Endothelial cell of umbilical vein (primary cell): ENCODE results near the gene KRTAP10-12. TPM values are rescaled to one million over a fixed set of nuclear protein-coding genes. Genes with fewer than 3 reads are reported as not detected.

Experiments
- BruUV-seq: library from RNA; stranded (reverse); fragments of 400-500 nt; replicated peaks from 2 replicates; lab custom pipeline; 2021; lab: Mats Ljungman, UMichigan
- CTCF ChIA-PET: fragments of 300-600, 350-600 bp; sonication (Branson Sonifier 250); formaldehyde crosslinking; loops from one replicate; lab custom pipeline; 2021; ENCODE audit warnings: antibody characterized with exemption, inconsistent platforms; lab: Charles Lee
- POLR2A ChIA-PET: fragments of 300-600, 350-600 bp; sonication (Branson Sonifier 250); formaldehyde crosslinking; loops from one replicate; lab custom pipeline; 2021; ENCODE audit warnings: antibody characterized with exemption, inconsistent platforms; lab: Charles Lee
- DNase-seq: peaks from one replicate; pipeline ENCODE4 v3.0.0-alpha.2; 2011; ENCODE audit warnings: low read depth, low spot score
- FAIRE-seq: peaks from 2 replicates; lab custom pipeline; 2011; peaks lifted over from hg19 to GRCh38; lab: Jason Lieb, UNC
- H2AFZ ChIP-seq: 2 replicates; pipeline ENCODE4 v1.6.0; 2012; ENCODE audit warnings: low read depth, low read length, control low read depth, inconsistent platforms
- H3K27ac ChIP-seq: 2 replicates; pipeline ENCODE4 v1.5.1; 2011; ENCODE audit warnings: low read depth, mild to moderate bottlenecking, control low read depth, low read length, moderate library complexity; ENCODE audit not compliant: insufficient read depth
- H3K27me3 ChIP-seq, 2 experiments: 2 replicates each; pipeline versions ENCODE4 v1.6.0 to v1.6.1; 2011; ENCODE audit warnings: low read length in 2 of 2, mixed read lengths in 1 of 2; ENCODE audit not compliant: control insufficient read depth in 2 of 2, insufficient read depth in 2 of 2
- H3K36me3 ChIP-seq, 2 experiments: 2 replicates in 1 of 2; 3 replicates in 1 of 2; pipeline ENCODE4 v1.5.1; 2011; ENCODE audit warnings: low read length in 2 of 2, mild to moderate bottlenecking in 1 of 2, moderate library complexity in 1 of 2; ENCODE audit not compliant: control insufficient read depth in 2 of 2, insufficient read depth in 2 of 2; ENCODE audit errors: extremely low read depth in 1 of 2
- H3K4me1 ChIP-seq: 3 replicates; pipeline ENCODE4 v1.5.1; 2011; ENCODE audit warnings: mild to moderate bottlenecking, low read length; ENCODE audit not compliant: control insufficient read depth, insufficient read depth; ENCODE audit errors: extremely low read depth
- H3K4me2 ChIP-seq: 2 replicates; pipeline ENCODE4 v1.6.1; 2011; ENCODE audit warnings: low read length, control low read depth, mixed read lengths; ENCODE audit not compliant: insufficient read depth
- H3K4me3 ChIP-seq, 3 experiments: fragments of 200-600 bp in 1 of 3; sonication (generic), shearing (Covaris generic) in 1 of 3; replicated peaks in 1 of 3; 2 replicates each; pipeline ENCODE4 v1.5.1; 2011 to 2016; ENCODE audit warnings: control low read depth in 3 of 3, low read length in 3 of 3, mild to moderate bottlenecking in 2 of 3, inconsistent platforms in 1 of 3, low read depth in 1 of 3, moderate library complexity in 1 of 3; ENCODE audit not compliant: insufficient read depth in 1 of 3
- H3K79me2 ChIP-seq: 2 replicates; pipeline ENCODE4 v1.6.0; 2012; ENCODE audit warnings: low read length, inconsistent platforms; ENCODE audit not compliant: control insufficient read depth, insufficient read depth
- H3K9ac ChIP-seq: replicated peaks from 2 replicates; pipeline ENCODE3; 2011; ENCODE audit warnings: low read length, control low read depth; ENCODE audit not compliant: insufficient read depth; ENCODE audit errors: extremely low read depth
- H3K9me1 ChIP-seq: replicated peaks from 3 replicates; pipeline ENCODE4 v1.6.0; 2011; ENCODE audit warnings: mild to moderate bottlenecking, low read length; ENCODE audit not compliant: control insufficient read depth, insufficient read depth; ENCODE audit errors: extremely low read depth
- H3K9me3 ChIP-seq: replicated peaks from 2 replicates; pipeline ENCODE4 v1.5.1; 2012; ENCODE audit warnings: low read length, inconsistent platforms; ENCODE audit not compliant: control insufficient read depth, insufficient read depth
- H4K20me1 ChIP-seq: replicated peaks from 2 replicates; pipeline ENCODE3; 2011; ENCODE audit warnings: mild to moderate bottlenecking, low read length; ENCODE audit not compliant: control insufficient read depth, insufficient read depth; ENCODE audit errors: extremely low read depth
- CTCF ChIP-seq, 2 donors: IDR thresholded peaks; 1 replicate in 1 of 2; 2 replicates in 1 of 2; pipeline ENCODE4 v1.5.1; 2011; ENCODE audit warnings: low read length in 2 of 2, mild to moderate bottlenecking in 2 of 2, moderate library complexity in 2 of 2, control low read depth in 1 of 2, inconsistent platforms in 1 of 2, low read depth in 1 of 2; ENCODE audit not compliant: insufficient read depth in 1 of 2; ENCODE audit errors: extremely low read depth in 1 of 2
- EZH2 ChIP-seq: IDR thresholded peaks from 2 replicates; pipeline ENCODE4 v1.6.1; 2012; ENCODE audit warnings: borderline replicate concordance, low read depth, mild to moderate bottlenecking, moderate library complexity, low read length, inconsistent platforms; ENCODE audit not compliant: severe bottlenecking
- FOS ChIP-seq: IDR thresholded peaks from 2 replicates; pipeline ENCODE4 v1.6.1; 2011; ENCODE audit warnings: mild to moderate bottlenecking, low read length, moderate library complexity, borderline replicate concordance; ENCODE audit not compliant: insufficient read depth
- GATA2 ChIP-seq: IDR thresholded peaks from 2 replicates; pipeline ENCODE4 v1.7.0; 2011; ENCODE audit warnings: low read depth, mild to moderate bottlenecking, moderate library complexity, mixed read lengths, low read length; ENCODE audit not compliant: insufficient read length, insufficient read depth
- JUN ChIP-seq: IDR thresholded peaks from 2 replicates; pipeline ENCODE4 v1.6.1; 2011; ENCODE audit warnings: borderline replicate concordance, low read depth; ENCODE audit not compliant: insufficient read length, insufficient read depth
- MAX ChIP-seq: IDR thresholded peaks from 2 replicates; pipeline ENCODE4 v1.6.1; 2011; ENCODE audit not compliant: insufficient read depth, insufficient read length
- MYC ChIP-seq: IDR thresholded peaks from one replicate; pipeline ENCODE4 v1.6.1; 2011; ENCODE audit warnings: mild to moderate bottlenecking, low read depth, low read length
- POLR2A ChIP-seq: IDR thresholded peaks from 2 replicates; pipeline ENCODE4 v1.6.1; 2012; ENCODE audit warnings: low read depth, mild to moderate bottlenecking, control low read depth, low read length
- POLR2AphosphoS5 ChIP-seq: IDR thresholded peaks from 2 replicates; pipeline ENCODE4 v1.6.1; 2012; ENCODE audit warnings: low read depth, mild to moderate bottlenecking, control low read depth, low read length, moderate library complexity; ENCODE audit not compliant: insufficient read depth
- dilution Hi-C: fragments of 300-500 bp; cut with MboI; formaldehyde crosslinking; loops from one replicate; pipeline ENCODE4 v1.15.0; 2019; ENCODE audit warnings: low sequenced_read_pairs; ENCODE audit not compliant: extremely low pct_ligation_motif_present
- intact Hi-C: fragments of 100-400 bp; cut with micrococcal nuclease; formaldehyde crosslinking; loops from one replicate; pipeline ENCODE4 v1.10.0; 2022
- polyA plus RNA-seq, 4 experiments: library from polyadenylated mRNA; depleted of rRNA in 3 of 4; stranded (reverse) in 3 of 4; unstranded in 1 of 4; fragments of >200 nt; gene quantifications; 2 replicates each; pipeline versions ENCODE4 v1.2.1 to v1.2.3, GENCODE V29; 2011 to 2012; ENCODE audit warnings: missing spikeins in 1 of 4
- total RNA-seq: library from RNA; stranded (reverse); gene quantifications from 2 replicates; pipeline ENCODE4 v1.2.3, GENCODE V29; 2021

KRTAP10-12 gene
- total and polyA plus RNA-seq, 2 donors (not counting 3 experiments of a cell fraction or from before 2014, with no cell fraction given), result not detected

- CTCF ChIA-PET, result no interaction called here
- Histone ChIP-seq H4K20me1 (no peaks in the 10 kb centered on the region), H3K4me1 (no peaks in the 10 kb centered on the region), H3K27ac (no peak overlapping the region), H3K36me3 (no peaks in the 10 kb centered on the region), H3K4me2 (no peak overlapping the region), H3K9ac (no peak overlapping the region), H3K9me1 (no peaks in the 10 kb centered on the region), H2AFZ (no peak overlapping the region), H3K9me3 (no peaks in the 10 kb centered on the region), H3K4me3 (no peak overlapping the region), H3K27me3 (no peaks in the 10 kb centered on the region), H3K79me2 (no peaks in the 10 kb centered on the region)
- dilution Hi-C loops, result no loop called here
- no peak for FAIRE-seq
- intact Hi-C loops, result no loop called here
- TF ChIP-seq CTCF (IDR thresholded peaks at IDR 0.05; ENCODE audit: extremely low read depth in 1 of 2, insufficient read depth in 1 of 2, low read depth in 1 of 2, low read length in 2 of 2) (no peak), POLR2A (no peak), POLR2AphosphoS5 (no peak), GATA2 (no peak), FOS (no peak), MAX (no peak), EZH2 (no peak), JUN (no peak), MYC (no peak)
- BruUV-seq, result no TSS peak
- no peak for DNase-seq
- POLR2A ChIA-PET, result no interaction called here
Measured at GRCh38 chr21:44648557-44649311, 48.2 kb upstream of the KRTAP10-12 start.
